ENCODE data around the gene ADH1A. TPM values are rescaled to one million over a fixed set of nuclear protein-coding genes. Genes with fewer than 3 reads are reported as not detected.
"Not testable (repeated sequence)": the region's sequence is repeated elsewhere in the genome, so short reads cannot be mapped to it uniquely, and the experiment has no call there.

ADH1A gene
- total and polyA plus RNA-seq, 2 experiments from 2014 or later: 26.6 to 39.0 TPM

- H3K4me1 ChIP-seq (ENCODE audit: insufficient read depth): no peaks in the 10 kb centered on the region
- H3K9me2 ChIP-seq (replicated peaks; ENCODE audit: insufficient read depth): no peaks in the 10 kb centered on the region
- no peaks in the 10 kb centered on the region for H3K9me3 ChIP-seq (ENCODE audit: low read depth)
- DNase-seq (ENCODE audit: low spot score): no peak
- H3K79me2 ChIP-seq: no peaks in the 10 kb centered on the region
- H2AFZ ChIP-seq: no peak overlapping the region
- 54% methylated on average over 2 of the region's 2 CpGs for WGBS (ENCODE audit: low lambda C conversion rate, missing lambda C conversion rate)
- TF ChIP-seq EZH2 (IDR thresholded peaks at IDR 0.05; ENCODE audit: borderline replicate concordance): no peak
- TF ChIP-seq CTCF (IDR thresholded peaks at IDR 0.05; ENCODE audit: poor library complexity): no peak
- no peak for TF ChIP-seq EZH2phosphoT487 (IDR thresholded peaks at IDR 0.05; ENCODE audit: low read depth, severe bottlenecking, unreplicated experiment)
- H3K27me3 ChIP-seq: no peaks in the 10 kb centered on the region
- H3K4me3 ChIP-seq: no peak overlapping the region
- H4K20me1 ChIP-seq (ENCODE audit: insufficient read depth, poor library complexity, severe bottlenecking): no peaks in the 10 kb centered on the region
- no peak overlapping the region for H3K27ac ChIP-seq
- H3K4me2 ChIP-seq: no peak overlapping the region
- H3K36me3 ChIP-seq (replicated peaks; ENCODE audit: insufficient read depth, low read depth): no peaks in the 10 kb centered on the region
These were observed 56.3 kb downstream of the ADH1A start for GRCh38 chr4:99234331-99235010.

- H4K20me1 ChIP-seq (ENCODE audit: insufficient read depth, poor library complexity, severe bottlenecking); DNase-seq (ENCODE audit: low spot score); H3K36me3 ChIP-seq (replicated peaks; ENCODE audit: insufficient read depth, low read depth); H2AFZ ChIP-seq; H3K4me2 ChIP-seq; H3K27ac ChIP-seq; H3K4me3 ChIP-seq; H3K9me2 ChIP-seq (replicated peaks; ENCODE audit: insufficient read depth); H3K27me3 ChIP-seq; H3K9me3 ChIP-seq (ENCODE audit: low read depth); H3K4me1 ChIP-seq (ENCODE audit: insufficient read depth); H3K79me2 ChIP-seq: not testable (repeated sequence)
- 97% methylated on average over 2 of the region's 2 CpGs for WGBS (ENCODE audit: low lambda C conversion rate, missing lambda C conversion rate)
These were observed 57.4 kb downstream of the ADH1A start for GRCh38 chr4:99233397-99233796.

GRCh38 chr4:99228706-99229105 is 62.1 kb downstream of the ADH1A start:
- H3K27me3 ChIP-seq; H3K36me3 ChIP-seq (replicated peaks; ENCODE audit: insufficient read depth, low read depth); H3K4me3 ChIP-seq; H4K20me1 ChIP-seq (ENCODE audit: insufficient read depth, poor library complexity, severe bottlenecking); H2AFZ ChIP-seq; H3K9me2 ChIP-seq (replicated peaks; ENCODE audit: insufficient read depth); H3K27ac ChIP-seq; H3K9me3 ChIP-seq (ENCODE audit: low read depth); H3K79me2 ChIP-seq; H3K4me1 ChIP-seq (ENCODE audit: insufficient read depth); DNase-seq (ENCODE audit: low spot score); H3K4me2 ChIP-seq: not testable (repeated sequence)
- 97% methylated on average over 1 of the region's 1 CpG for WGBS (ENCODE audit: low lambda C conversion rate, missing lambda C conversion rate)

GRCh38 chr4:99227646-99228045 is 63.1 kb downstream of the ADH1A start:
- 94% methylated on average over 4 of the region's 4 CpGs for WGBS (ENCODE audit: low lambda C conversion rate, missing lambda C conversion rate)
- H2AFZ ChIP-seq; H3K36me3 ChIP-seq (replicated peaks; ENCODE audit: insufficient read depth, low read depth); H3K9me2 ChIP-seq (replicated peaks; ENCODE audit: insufficient read depth); H4K20me1 ChIP-seq (ENCODE audit: insufficient read depth, poor library complexity, severe bottlenecking); H3K79me2 ChIP-seq; H3K27ac ChIP-seq; H3K4me1 ChIP-seq (ENCODE audit: insufficient read depth); H3K4me2 ChIP-seq; H3K9me3 ChIP-seq (ENCODE audit: low read depth); H3K27me3 ChIP-seq; DNase-seq (ENCODE audit: low spot score); H3K4me3 ChIP-seq: not testable (repeated sequence)

Other genes with a start within 250 kb of the ADH1A start
- 169 and 200 TPM in 2 replicates for gene ADH5, start 202.2 kb downstream of the ADH1A start, total RNA-seq
- 128 and 149 TPM in 2 replicates for gene ADH5, start 202.2 kb downstream of the ADH1A start, polyA plus RNA-seq
- gene ADH4, start 146.7 kb downstream of the ADH1A start, total RNA-seq: 23.5 and 24.0 TPM in 2 replicates
- gene ADH4, start 146.7 kb downstream of the ADH1A start, polyA plus RNA-seq: 9.2 and 11.0 TPM in 2 replicates
- 23.1 and 23.6 TPM in 2 replicates for gene ADH6, start 71.7 kb downstream of the ADH1A start, total RNA-seq
- 11.9 and 16.0 TPM in 2 replicates for gene ADH6, start 71.7 kb downstream of the ADH1A start, polyA plus RNA-seq
- 8.0 and 8.2 TPM in 2 replicates for gene ADH1B, start 30.4 kb upstream of the ADH1A start, total RNA-seq
- gene ADH1B, start 30.4 kb upstream of the ADH1A start, polyA plus RNA-seq: 1.5 and 4.4 TPM in 2 replicates
- gene ADH1C, start 61.8 kb upstream of the ADH1A start, total RNA-seq: 9.2 and 13.7 TPM in 2 replicates
- 3.7 and 4.4 TPM in 2 replicates for gene ADH1C, start 61.8 kb upstream of the ADH1A start, polyA plus RNA-seq
- not detected in 2 replicates for gene ADH7, start 144.4 kb upstream of the ADH1A start, total RNA-seq
- not detected in 2 replicates for gene ADH7, start 144.4 kb upstream of the ADH1A start, polyA plus RNA-seq
- not detected in 2 replicates for gene C4orf17, start 220.0 kb upstream of the ADH1A start, total RNA-seq
- not detected in 2 replicates for gene C4orf17, start 220.0 kb upstream of the ADH1A start, polyA plus RNA-seq

Measured in hepatocyte (in vitro differentiated cells).